ENCODE data around the gene INPP5J.
"Not testable (repeated sequence)": the region's sequence is repeated elsewhere in the genome, so short reads cannot be mapped to it uniquely, and the experiment has no call there.

INPP5J gene, protein sequence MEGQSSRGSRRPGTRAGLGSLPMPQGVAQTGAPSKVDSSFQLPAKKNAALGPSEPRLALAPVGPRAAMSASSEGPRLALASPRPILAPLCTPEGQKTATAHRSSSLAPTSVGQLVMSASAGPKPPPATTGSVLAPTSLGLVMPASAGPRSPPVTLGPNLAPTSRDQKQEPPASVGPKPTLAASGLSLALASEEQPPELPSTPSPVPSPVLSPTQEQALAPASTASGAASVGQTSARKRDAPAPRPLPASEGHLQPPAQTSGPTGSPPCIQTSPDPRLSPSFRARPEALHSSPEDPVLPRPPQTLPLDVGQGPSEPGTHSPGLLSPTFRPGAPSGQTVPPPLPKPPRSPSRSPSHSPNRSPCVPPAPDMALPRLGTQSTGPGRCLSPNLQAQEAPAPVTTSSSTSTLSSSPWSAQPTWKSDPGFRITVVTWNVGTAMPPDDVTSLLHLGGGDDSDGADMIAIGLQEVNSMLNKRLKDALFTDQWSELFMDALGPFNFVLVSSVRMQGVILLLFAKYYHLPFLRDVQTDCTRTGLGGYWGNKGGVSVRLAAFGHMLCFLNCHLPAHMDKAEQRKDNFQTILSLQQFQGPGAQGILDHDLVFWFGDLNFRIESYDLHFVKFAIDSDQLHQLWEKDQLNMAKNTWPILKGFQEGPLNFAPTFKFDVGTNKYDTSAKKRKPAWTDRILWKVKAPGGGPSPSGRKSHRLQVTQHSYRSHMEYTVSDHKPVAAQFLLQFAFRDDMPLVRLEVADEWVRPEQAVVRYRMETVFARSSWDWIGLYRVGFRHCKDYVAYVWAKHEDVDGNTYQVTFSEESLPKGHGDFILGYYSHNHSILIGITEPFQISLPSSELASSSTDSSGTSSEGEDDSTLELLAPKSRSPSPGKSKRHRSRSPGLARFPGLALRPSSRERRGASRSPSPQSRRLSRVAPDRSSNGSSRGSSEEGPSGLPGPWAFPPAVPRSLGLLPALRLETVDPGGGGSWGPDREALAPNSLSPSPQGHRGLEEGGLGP

DNA sequence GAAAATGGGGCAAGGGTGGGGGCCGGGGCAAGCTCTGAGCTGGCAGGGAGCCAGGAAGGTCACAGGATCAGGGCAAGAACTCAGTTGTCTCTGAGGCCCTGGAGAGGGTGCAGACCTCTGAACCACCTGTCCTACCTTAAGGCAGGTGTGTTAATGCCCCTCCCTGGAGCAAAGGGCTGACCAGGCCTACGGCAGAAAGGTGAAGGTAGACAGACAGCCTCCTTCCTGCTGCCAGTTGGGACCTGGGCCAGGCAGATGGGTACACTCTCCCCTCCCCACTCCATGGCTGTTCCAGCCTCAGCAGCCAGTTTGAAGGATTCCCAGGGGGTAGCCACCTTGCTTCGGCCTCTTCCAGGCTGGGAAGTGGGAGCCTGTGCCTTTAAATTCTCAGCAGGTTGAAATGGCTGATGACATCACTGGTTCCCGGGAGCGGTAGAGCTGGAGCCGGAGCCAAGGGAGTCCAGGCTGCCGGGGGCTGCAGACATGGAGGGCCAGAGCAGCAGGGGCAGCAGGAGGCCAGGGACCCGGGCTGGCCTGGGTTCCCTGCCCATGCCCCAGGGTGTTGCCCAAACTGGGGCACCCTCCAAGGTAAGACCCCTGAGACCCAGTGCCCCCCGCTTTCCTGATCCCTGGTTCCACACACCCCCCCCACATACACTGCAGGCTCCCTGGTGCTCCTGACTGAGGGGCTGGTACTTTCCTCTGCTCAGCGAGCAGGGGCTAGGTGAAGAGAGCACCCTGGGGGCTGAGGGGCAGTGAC lies at the start of gene INPP5J:
TSS of gene INPP5J (plus strand) at position 435 of the 760 bp plus-strand sequence. CDS start at position 484, 49 bp downstream.
- peak; percentile 72 for DNase-seq

DNA sequence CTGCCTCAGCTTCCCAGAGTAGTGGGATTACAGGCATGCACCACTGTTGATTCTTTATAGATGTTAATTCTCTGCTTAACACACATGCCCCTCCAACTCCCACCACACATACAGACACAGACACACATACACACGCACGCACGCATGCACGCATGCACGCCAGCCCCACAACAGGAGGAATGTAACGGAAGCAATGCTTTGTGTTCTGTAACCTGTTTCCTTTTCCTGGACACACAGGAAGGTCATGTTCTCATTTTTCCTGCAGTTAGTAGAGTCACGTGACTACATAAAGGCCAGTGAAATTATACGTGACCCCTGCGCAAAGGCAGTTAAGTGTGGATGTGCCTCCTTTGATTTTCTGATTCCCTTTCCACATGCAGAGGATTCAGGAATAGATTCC lies 49.6 kb upstream of the INPP5J start:
- DNase-seq = not testable (repeated sequence)

DNA sequence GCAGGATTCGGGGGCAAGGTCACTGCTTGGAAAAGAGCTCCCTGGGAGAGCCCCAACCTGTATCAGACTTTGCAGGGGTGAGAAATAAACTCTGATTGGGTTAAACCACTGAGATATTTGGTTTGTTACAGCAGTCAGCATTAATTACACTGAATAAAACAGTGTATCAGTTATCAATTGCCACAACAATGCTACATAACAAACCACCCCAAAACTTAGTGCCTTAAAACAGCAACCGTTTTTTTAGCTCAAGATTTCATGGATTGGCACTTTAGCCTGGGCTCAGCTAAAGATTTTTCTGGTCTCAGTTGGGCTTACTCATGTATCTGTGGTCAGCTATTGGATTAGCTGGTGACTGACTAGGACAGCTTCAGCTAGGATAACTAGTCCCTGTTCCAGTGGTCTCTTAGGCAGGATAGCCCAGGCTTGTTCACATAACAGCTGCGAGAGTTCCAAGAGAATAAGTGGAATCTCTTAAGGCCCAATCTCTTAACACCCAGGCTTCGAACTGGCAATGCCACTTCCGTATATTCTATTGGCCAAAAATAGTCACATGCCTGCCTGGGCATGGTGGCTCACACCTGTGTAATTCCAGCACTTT lies 49.1 kb upstream of the INPP5J start:
- DNase-seq = not testable (repeated sequence)

DNA sequence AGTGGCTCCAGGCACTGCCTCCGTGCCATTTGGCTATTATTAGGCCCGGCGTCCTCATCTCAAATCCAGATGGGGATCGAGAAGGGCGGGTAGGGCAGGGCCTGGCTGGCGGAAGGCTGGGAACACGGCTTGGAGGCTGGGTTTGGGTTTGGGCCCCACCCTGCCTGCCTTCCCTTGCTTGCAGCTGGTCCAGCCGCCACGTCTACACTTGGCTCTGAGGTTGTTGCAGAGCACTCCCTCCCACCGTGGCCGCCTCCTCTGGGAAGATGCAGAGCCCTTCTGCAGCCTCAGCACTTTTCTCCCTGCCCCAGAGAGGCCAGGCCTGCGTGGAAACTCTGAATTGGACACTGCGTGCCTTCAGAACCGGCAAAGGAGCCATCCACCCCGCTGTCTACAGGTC lies 46.8 kb upstream of the INPP5J start:
- no peak for DNase-seq

DNA sequence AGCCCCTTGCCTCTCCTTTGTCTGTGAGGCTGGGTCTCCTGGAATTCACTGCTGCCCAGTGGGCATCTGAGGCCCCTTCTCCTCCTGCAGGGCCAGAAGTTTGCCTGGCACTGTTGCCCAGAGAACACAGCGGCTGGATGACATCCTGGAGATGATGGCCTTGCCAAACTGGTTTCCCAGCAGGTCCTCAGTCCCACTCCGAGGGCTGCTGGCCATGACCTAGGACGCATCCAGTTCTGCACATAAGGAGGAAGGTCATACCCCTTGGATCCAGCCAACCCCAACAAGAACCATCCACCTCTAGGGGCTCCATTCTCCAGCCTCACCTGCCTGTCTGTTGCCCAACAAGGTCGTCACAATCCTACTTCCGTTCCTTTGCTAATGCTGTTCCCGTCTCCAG lies 45.1 kb upstream of the INPP5J start:
- no peak for DNase-seq

DNA sequence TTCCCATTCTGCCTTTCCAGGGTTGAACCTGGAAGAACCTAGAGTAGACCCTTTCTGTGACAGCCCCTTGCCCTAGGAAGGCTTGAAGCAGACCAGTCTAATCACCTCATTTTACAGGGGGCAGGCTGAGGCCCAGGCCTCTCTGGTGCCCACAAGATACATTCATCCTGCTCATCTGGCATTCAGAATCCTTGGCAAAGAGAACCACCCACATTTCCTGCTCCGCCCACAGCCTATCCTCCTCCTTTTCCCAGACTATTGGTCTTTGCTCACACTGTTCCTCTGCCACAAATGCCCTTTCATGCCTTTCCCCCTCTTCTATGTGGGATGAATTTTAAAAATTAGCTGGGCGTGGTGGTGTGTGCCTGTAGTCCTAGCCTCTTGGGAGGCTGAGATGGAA lies 44.4 kb upstream of the INPP5J start:
- DNase-seq = peak; percentile 13

DNA sequence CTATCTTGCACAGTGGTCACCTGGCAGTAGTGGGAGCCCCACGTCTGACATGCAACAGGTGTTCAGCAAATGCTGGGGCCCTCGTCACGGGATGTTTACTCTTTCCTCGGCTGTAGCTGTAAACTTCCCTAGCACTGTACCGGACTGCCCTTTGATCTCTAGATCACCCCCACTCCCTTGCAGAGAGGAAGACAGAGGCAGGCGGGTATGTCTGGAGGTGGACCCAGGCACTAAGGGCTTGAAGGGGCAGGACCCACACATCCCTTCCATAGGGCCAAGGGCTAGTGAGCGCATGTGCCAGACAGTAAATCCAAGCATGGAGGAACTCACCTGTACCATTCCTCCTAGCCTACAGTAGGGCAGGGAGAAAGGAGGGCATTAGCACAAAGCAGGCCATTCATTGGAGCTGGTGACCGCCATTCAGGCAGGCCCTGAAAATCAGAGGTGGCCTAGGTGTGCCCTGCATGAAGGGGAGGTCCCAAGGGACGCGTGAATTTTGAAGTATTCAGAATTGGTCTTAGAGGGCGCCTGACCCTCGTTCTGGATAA lies 43.6 kb upstream of the INPP5J start:
- peak; percentile 77 for DNase-seq

DNA sequence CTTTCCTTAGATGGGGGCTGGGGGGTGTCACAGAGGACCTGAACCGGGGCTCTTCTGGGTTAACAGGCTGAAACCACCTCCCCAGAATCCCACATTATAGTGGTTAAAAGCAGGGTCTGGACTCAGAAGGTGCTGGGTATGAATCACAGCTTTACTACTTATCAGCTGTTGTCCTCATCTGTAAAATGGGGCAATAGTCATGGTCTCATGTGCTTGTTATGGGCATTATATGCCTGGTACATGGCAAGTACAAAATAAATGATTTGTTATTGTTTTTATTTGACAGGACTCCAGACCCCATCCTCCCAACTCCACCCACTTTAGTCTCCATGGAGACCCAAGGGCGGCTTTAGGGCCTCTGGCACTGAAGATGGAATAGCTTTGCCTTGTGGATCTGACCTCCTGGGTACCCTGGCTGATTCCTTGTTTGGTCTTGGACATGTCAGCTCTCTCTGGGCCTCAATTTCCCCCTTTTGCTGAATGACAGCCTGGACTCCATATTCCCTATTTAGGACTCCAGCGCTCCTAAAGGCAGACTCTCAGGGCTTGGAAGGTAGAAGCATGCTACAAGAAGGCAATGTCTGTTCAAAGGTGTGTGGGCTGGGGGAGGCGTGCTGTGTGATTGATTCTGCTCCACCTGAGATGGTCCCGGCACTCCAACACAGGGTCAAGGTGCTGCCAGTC lies 42.5 kb upstream of the INPP5J start:
- DNase-seq = no peak

DNA sequence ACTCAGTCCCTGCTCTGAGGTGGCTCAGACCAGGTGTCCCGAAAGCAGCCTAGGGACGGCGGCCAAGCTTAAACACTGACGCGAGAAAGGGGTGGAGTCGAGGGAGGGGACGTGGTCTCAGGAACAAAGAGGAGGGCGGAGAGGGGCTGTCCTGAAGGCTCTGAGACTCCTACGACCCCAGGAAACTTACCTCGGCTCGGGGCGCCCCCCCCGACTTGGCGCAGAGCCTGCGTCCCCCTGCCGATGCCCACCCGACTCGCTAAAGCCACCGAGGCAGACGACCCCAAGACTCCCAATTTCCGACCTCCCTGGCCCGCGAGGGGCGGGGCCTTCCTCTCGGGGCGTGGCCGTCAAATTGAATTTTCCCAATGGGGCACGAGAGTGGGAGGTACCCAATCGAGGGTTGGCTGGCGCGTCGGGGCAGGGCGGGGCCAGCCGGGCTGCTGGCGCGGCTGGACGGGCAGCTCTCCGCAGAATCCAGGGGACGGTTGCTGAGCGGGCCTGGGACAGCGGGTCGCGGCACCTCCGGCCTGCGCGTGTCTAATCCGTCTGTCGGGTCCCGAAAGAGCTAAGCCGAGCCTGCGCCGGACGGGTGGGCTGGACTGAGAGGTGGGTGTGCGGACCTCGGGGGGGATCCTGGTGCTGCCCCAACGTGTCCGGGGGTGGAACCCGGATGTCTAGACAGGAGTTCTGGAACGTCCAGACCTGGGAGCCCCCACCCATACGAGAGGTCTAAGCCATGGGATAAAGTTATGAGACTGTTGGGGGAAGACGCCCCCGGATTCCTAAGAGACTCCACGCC lies 41.7 kb upstream of the INPP5J start, which contains the start of gene SMTN:
TSS of gene SMTN (plus strand) at position 471 of the 802 bp plus-strand sequence. CDS start 1,941 bp downstream, outside the sequence.
- peak; percentile 77 for DNase-seq

DNA sequence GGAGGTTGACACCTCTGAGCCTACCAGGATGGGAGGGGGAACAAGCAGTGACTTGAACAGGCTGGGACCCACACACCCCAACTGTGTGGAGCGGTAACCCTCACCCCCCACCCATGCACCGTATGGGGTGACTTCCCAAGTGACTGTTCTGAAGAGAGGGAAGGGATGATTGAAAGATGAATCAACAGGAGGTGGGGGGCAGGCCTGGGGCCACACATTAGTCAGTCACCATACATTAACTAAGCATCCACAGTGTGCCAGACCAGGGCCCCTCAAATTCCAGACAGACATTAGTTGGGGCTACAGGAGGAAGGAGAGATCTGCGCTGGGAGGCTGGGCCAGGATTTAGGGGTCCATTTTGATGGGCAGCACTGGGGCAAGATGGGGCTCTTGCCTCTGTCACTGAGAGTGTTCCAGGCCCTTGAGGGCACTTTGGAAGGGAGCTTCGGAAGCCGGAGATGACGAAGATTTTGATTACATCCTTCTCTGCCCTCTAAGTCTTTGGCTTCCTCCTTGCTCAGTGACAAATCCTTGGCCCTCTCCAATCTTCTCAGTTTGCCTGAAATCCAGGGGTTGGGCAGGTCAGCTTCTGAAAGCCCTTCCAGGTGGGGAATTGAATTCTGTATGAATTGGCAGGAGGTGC lies 40.7 kb upstream of the INPP5J start:
- no peak for DNase-seq

DNA sequence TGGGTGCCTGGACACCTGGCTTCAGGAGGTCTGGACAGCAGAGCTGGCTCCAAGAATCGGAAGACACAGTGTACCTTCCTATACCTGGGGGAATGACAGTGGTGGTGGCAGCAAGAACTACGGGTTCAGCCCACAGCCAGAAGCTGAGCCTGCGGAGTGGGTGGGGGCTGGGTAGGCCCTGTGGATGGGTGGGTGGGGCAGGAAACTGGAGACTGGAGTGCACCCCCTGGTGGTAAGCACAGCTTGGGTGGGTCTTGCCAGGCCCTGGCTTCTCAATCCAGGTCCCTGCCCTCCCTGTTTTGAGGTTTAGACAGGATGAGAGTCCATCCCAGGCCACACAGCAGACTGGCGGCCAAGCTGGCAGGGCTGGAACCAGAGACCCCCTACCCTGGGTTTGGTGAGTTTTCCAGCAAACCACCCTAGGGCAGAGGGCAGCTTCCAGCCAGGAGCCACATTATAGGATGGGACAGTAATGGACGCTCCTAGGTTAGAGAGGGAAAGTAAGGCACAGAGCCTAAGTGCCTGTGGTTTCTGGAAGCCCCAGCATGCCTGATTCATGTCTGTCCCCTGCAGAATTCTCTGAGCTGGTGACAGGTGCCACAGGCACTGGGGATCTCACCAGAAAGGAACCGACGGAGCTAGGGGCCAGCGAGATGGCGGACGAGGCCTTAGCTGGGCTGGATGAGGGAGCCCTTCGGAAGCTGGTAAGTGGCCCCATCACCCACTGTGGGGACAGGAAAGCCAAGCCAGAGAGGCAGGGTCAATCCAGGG lies 40.0 kb upstream of the INPP5J start:
- DNase-seq = no peak

DNA sequence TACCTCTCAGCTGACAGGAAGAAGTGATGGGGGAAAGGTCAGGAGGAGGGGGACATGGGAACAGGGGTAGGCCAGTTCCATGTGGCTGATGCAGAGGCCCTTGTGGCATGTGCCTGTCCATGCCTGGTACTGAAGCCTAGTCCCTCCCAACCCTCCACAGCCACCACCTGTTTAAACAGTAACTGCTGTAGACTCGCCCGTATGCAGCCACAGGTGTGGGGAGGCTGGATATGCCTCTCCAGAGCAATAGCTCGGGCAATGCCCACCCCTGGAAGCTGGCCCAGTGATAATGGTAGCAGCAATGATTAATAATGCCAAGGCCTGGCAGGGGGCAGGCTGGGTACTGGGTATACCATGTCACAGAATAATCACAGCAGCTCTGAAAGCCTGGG lies 39.4 kb upstream of the INPP5J start:
- peak; percentile 54 for DNase-seq

DNA sequence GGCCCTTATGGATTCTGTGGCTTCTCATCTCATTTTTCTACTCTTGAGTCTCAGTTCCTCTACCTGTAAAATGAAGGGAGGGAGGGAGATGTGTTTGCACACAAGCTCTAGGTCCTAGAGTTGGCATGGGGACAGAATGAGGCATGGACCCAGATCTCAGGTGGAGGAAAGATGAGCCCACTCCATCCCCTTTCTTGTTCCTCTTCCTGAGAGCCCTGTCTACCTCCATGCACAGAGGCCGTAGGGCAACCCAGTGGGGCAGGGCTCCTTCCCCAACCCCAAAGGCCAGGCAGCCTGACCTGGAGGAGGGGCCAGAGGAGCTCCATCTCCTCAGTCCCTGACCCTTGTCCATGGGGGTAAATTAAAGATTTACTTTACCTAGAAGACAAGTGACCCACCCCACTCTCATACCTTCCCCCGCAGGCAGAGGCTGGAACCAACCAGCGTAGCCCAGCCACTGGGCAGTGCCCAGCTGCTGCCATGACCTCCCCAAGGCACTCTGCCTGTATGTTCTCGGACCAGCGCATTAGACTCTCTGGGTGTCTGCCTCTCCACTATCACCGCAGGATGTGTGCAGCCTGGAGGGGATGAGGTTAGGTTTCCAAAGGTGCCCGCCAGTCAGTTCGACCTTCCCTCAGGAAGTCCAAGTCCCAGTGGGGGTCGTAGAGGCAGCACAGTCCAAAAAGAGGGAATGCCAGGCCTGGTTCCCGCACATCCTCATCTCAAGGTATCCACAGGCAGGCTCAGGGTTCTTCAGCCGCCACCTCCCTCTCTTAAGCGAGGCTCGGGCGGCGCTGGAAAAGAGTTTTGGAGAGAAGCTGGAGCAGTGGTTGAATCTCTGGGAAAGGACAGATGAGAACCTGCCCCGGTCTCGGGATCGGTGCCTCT lies 38.6 kb upstream of the INPP5J start:
- DNase-seq = no peak

DNA sequence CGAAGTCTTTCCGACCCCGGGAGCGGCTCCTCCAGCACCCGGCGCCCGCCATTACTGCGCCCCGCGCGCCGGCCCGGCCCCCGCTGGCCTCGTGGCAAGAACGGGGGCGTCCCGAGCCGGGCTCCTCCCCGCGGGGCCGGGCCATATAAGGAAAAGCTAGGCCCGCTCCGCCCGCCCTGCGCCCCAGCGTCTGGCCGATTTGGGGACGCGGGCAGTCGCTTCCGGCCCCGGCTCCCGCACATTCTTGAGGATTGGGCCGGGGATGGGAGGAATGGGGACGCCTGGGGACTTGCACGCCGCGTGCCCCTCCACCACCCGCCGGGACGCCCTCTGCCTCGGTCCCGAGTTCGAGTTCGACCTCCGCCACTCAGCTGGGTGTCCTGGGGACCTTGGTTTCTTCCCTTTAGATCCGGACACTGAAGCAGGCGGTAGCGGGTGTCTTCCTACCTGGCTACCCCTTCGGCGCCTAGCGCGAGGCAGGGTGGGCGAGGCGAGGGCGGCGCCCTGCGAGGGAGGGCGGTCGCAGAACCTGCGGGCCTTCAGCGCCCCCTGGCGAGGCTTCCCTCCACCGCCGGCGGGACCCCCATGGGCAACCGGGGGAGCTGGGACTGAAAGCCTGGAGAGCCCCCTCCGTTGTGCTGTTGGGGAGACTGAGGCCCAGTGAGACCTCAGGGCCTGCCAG lies 37.8 kb upstream of the INPP5J start:
- DNase-seq = no peak

DNA sequence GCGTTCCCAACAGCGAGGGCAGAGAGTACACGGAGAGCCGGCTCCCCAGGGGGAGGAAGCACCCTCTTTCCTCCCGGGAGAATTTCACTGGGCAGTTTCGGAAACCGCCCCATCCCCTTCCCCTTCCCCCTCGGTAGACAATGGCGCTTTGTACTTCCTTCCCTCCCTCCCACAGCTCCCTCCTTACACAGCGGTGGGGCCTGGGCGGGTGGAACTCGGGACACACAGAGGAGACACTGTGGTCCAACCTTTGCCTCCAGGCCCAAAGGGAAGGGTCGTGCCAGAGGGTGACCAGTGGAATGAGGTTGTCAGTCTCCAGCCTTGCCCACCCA lies 37.3 kb upstream of the INPP5J start:
- no peak for DNase-seq

DNA sequence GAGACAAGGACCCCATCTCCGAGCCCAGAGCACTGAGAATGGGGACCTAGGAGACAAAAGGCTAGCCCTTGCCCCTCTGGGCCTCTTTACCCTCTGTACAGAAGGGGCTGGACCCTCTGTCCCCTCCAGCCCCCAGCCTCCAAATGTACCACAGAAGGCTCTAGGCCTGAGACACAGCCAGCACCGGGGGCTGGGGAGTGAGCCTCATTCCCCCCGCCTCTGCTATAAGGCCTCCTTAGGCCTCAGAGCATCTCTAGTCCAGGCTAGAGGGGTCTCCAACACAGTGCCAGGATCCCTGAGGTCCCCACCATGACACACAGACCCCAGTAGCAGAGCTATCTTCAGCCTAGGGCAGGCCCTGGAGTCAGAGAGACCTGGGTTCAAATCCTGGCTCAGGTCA lies 36.8 kb upstream of the INPP5J start:
- DNase-seq = no peak

DNA sequence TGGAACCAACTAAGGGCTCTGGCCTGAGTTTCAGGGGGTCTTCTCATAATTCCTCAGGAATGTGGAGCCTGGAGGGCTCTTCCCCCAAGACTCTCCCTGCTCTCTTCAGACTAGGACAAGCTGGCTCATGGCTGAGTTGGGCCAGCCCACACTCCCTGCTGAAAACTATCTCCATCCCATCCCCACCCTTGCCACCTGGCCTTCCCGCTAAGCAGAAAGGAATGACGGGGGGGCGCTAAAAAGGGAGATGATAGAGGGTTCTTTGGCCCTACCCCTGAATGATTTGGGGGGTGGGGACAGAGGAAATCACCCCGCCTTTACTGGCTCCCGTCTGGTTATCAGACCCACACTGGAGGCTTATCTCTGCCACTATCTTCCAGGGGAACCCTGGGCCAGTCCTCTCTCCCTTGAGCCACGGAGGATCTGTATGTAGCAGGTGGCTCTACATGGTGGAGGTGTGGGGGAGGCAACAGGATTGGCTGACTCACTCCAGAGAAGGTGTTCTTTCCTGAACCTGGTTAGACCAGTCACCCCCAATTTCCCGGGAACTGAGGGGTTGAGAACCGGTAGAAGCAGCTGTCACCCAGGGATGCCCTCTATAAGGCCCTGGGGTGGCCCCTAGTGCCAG lies 35.9 kb upstream of the INPP5J start:
- no peak for DNase-seq
